ENCODE results near the gene LPP. TPM values are rescaled to one million over a fixed set of nuclear protein-coding genes. Genes with fewer than 3 reads are reported as not detected.

LPP gene
- polyA plus RNA-seq, 3 donors = 14.1 to 23.2 (median 15.3) TPM

- no CpG with 5 or more reads among the region's 6 CpGs for WGBS (ENCODE audit: insufficient coverage)
- Histone ChIP-seq H3K79me2 (ENCODE audit: insufficient read depth, low read length) (peaks cover 5% of the 10 kb centered on the region), H3K4me3 (replicated peaks in 1 of 3; ENCODE audit: low read depth in 2 of 3, low read length in 3 of 3) (peak overlapping the region in 2 of 3 experiments; percentile 43 to 60), H4K20me1 (ENCODE audit: insufficient read depth, low read length) (no peaks in the 10 kb centered on the region), H3K27me3 (ENCODE audit: control insufficient read depth in 2 of 2, insufficient read depth in 2 of 2, low read length in 2 of 2) (no peaks in the 10 kb centered on the region), H3K9me3 (replicated peaks in 1 of 2; ENCODE audit: control insufficient read depth in 1 of 2, insufficient read depth in 1 of 2, low read length in 2 of 2) (no peaks in the 10 kb centered on the region), H3K9ac (ENCODE audit: insufficient read depth, low read length, poor library complexity, severe bottlenecking) (peak overlapping the region; percentile 66), H3K27ac (ENCODE audit: low read depth in 1 of 2, low read length in 2 of 2) (peak overlapping the region; percentile 86 to 94), H3K4me2 (replicated peaks; ENCODE audit: extremely low read depth, low read length, poor library complexity, severe bottlenecking) (peak overlapping the region; percentile 65), H2AFZ (ENCODE audit: insufficient read depth, low read depth, low read length, poor library complexity, severe bottlenecking) (no peak overlapping the region), H3K36me3 (replicated peaks in 1 of 2; ENCODE audit: control insufficient read depth in 1 of 2, insufficient read depth in 2 of 2, low read length in 2 of 2) (no peaks in the 10 kb centered on the region), H3K4me1 (ENCODE audit: control insufficient read depth in 1 of 2, insufficient read depth in 2 of 2, low read length in 2 of 2) (peaks cover 53 to 79% of the 10 kb centered on the region in 2 donors)
- Mint-ChIP-seq H3K27me3 (ENCODE audit: low read depth in 3 of 3) (no peaks in the 10 kb centered on the region), H3K27ac (peak overlapping the region; percentile 98 to 100 (median 100)), H3K4me3 (peak overlapping the region; percentile 60 to 80), H3K36me3 (peaks cover 11 to 19% of the 10 kb centered on the region in 2 donors), H3K4me1 (peaks cover 62% of the 10 kb centered on the region), H3K9me3 (no peaks in the 10 kb centered on the region)
- peak; percentile 75 to 86 (median 80) for DNase-seq
- no peak for TF ChIP-seq CTCF (IDR thresholded peaks at IDR 0.05)
- intact Hi-C loops (cut with micrococcal nuclease) = loop anchor here (2.0 to 10.0 kb wide), 6 partner anchors 42 to 691 kb away; no protein-coding TSS in a partner anchor
Observed at GRCh38 chr3:188432802-188433520, 279.0 kb downstream of the LPP start.

GRCh38 chr3:188433521-188434150, 279.7 kb downstream of the LPP start:
- Mint-ChIP-seq H3K4me3 (peak overlapping the region; percentile 60 to 80), H3K9me3 (no peaks in the 10 kb centered on the region), H3K4me1 (peaks cover 65% of the 10 kb centered on the region), H3K27ac (peak overlapping the region; percentile 98 to 100 (median 100)), H3K27me3 (ENCODE audit: low read depth in 3 of 3) (no peaks in the 10 kb centered on the region), H3K36me3 (peaks cover 11 to 19% of the 10 kb centered on the region in 2 donors)
- 20% methylated on average over 4 of the region's 5 CpGs for WGBS (ENCODE audit: insufficient coverage)
- no peaks in the 10 kb centered on the region for H3K27me3 ChIP-seq (ENCODE audit: control insufficient read depth in 2 of 2, insufficient read depth in 2 of 2, low read length in 2 of 2)
- peak overlapping the region; percentile 65 for H3K4me2 ChIP-seq (replicated peaks; ENCODE audit: extremely low read depth, low read length, poor library complexity, severe bottlenecking)
- peak overlapping the region; percentile 66 for H3K9ac ChIP-seq (ENCODE audit: insufficient read depth, low read length, poor library complexity, severe bottlenecking)
- H3K9me3 ChIP-seq (replicated peaks in 1 of 2; ENCODE audit: control insufficient read depth in 1 of 2, insufficient read depth in 1 of 2, low read length in 2 of 2) = no peaks in the 10 kb centered on the region
- H3K27ac ChIP-seq (ENCODE audit: low read depth in 1 of 2, low read length in 2 of 2) = peak overlapping the region; percentile 86 to 94
- intact Hi-C loops (cut with micrococcal nuclease) = loop anchor here (2.0 to 10.0 kb wide), 6 partner anchors 43 to 691 kb away; no protein-coding TSS in a partner anchor
- no peaks in the 10 kb centered on the region for H4K20me1 ChIP-seq (ENCODE audit: insufficient read depth, low read length)
- no peak overlapping the region for H2AFZ ChIP-seq (ENCODE audit: insufficient read depth, low read depth, low read length, poor library complexity, severe bottlenecking)
- peak in 2 of 3 donors; percentile 41 to 53 for DNase-seq
- H3K4me3 ChIP-seq (replicated peaks in 1 of 3; ENCODE audit: low read depth in 2 of 3, low read length in 3 of 3) = peak overlapping the region; percentile 10 to 60 (median 43)
- no peak for TF ChIP-seq CTCF (IDR thresholded peaks at IDR 0.05)
- H3K4me1 ChIP-seq (ENCODE audit: control insufficient read depth in 1 of 2, insufficient read depth in 2 of 2, low read length in 2 of 2) = peaks cover 56 to 81% of the 10 kb centered on the region in 2 donors
- no peaks in the 10 kb centered on the region for H3K36me3 ChIP-seq (replicated peaks in 1 of 2; ENCODE audit: control insufficient read depth in 1 of 2, insufficient read depth in 2 of 2, low read length in 2 of 2)
- peaks cover 5% of the 10 kb centered on the region for H3K79me2 ChIP-seq (ENCODE audit: insufficient read depth, low read length)

Measured in CD14-positive monocyte (primary cell).